Measurements from ENCODE around the gene RASL10A. TPM values are rescaled to one million over a fixed set of nuclear protein-coding genes. Genes with fewer than 3 reads are reported as not detected.
A peak's percentile ranks its signal among the peaks of the same experiment; 100 is the strongest.

The RASL10A gene
- total and polyA plus RNA-seq, 2 donors = 0.47 to 7.8 TPM

- Histone ChIP-seq H3K4me1 (ENCODE audit: control insufficient read depth in 2 of 2, insufficient read depth in 2 of 2, low read length in 2 of 2) (peaks cover 13 to 18% of the 10 kb centered on the region in 2 donors), H3K9me3 (ENCODE audit: control insufficient read depth in 2 of 2, insufficient read depth in 1 of 2, low read length in 1 of 2) (no peaks in the 10 kb centered on the region), H3K4me3 (ENCODE audit: low read length in 2 of 2) (no peak overlapping the region), H3K36me3 (ENCODE audit: control insufficient read depth in 2 of 2, insufficient read depth in 2 of 2, low read length in 1 of 2) (peaks cover 15 to 74% of the 10 kb centered on the region in 2 donors), H3K27ac (ENCODE audit: low read depth in 1 of 2, low read length in 1 of 2) (no peak overlapping the region), H3K27me3 (ENCODE audit: control insufficient read depth in 2 of 2, insufficient read depth in 1 of 2, low read length in 1 of 2) (no peaks in the 10 kb centered on the region)
- DNase-seq (ENCODE audit: low read depth in 6 of 9, low spot score in 9 of 9) = no peak
- 98% methylated on average over 2 of the region's 2 CpGs for WGBS
Observed at GRCh38 chr22:29272624-29273023, 42.9 kb downstream of the RASL10A start.

- H3K4me3 ChIP-seq (ENCODE audit: low read length in 2 of 2) = peak overlapping the region; percentile 91 to 98
- DNase-seq (ENCODE audit: low read depth in 6 of 9, low spot score in 9 of 9) = peak in 1 of 9 donors; percentile 6
- no peak overlapping the region for H3K27ac ChIP-seq (ENCODE audit: low read depth in 1 of 2, low read length in 1 of 2)
- H3K9me3 ChIP-seq (ENCODE audit: control insufficient read depth in 2 of 2, insufficient read depth in 1 of 2, low read length in 1 of 2) = no peaks in the 10 kb centered on the region
- H3K36me3 ChIP-seq (ENCODE audit: control insufficient read depth in 2 of 2, insufficient read depth in 2 of 2, low read length in 1 of 2) = peaks cover 8 to 57% of the 10 kb centered on the region in 2 donors
- peaks cover 24 to 28% of the 10 kb centered on the region in 2 donors for H3K4me1 ChIP-seq (ENCODE audit: control insufficient read depth in 2 of 2, insufficient read depth in 2 of 2, low read length in 2 of 2)
- 47% methylated on average over 9 of the region's 9 CpGs for WGBS
- H3K27me3 ChIP-seq (ENCODE audit: control insufficient read depth in 2 of 2, insufficient read depth in 1 of 2, low read length in 1 of 2) = no peaks in the 10 kb centered on the region
Observed at GRCh38 chr22:29270475-29271271, 44.8 kb downstream of the RASL10A start.

GRCh38 chr22:29269731-29270474, 45.6 kb downstream of the RASL10A start:
- H3K4me3 ChIP-seq (ENCODE audit: low read length in 2 of 2) = peak overlapping the region; percentile 91 to 98
- H3K9me3 ChIP-seq (ENCODE audit: control insufficient read depth in 2 of 2, insufficient read depth in 1 of 2, low read length in 1 of 2) = no peaks in the 10 kb centered on the region
- H3K27me3 ChIP-seq (ENCODE audit: control insufficient read depth in 2 of 2, insufficient read depth in 1 of 2, low read length in 1 of 2) = no peaks in the 10 kb centered on the region
- 22% methylated on average over 13 of the region's 13 CpGs for WGBS
- DNase-seq (ENCODE audit: low read depth in 6 of 9, low spot score in 9 of 9) = peak in 1 of 9 donors; percentile 32
- H3K36me3 ChIP-seq (ENCODE audit: control insufficient read depth in 2 of 2, insufficient read depth in 2 of 2, low read length in 1 of 2) = peaks cover 15 to 57% of the 10 kb centered on the region in 2 donors
- no peak overlapping the region for H3K27ac ChIP-seq (ENCODE audit: low read depth in 1 of 2, low read length in 1 of 2)
- peaks cover 24 to 28% of the 10 kb centered on the region in 2 donors for H3K4me1 ChIP-seq (ENCODE audit: control insufficient read depth in 2 of 2, insufficient read depth in 2 of 2, low read length in 2 of 2)

GRCh38 chr22:29269230-29269604, 46.3 kb downstream of the RASL10A start:
- no peaks in the 10 kb centered on the region for H3K9me3 ChIP-seq (ENCODE audit: control insufficient read depth in 2 of 2, insufficient read depth in 1 of 2, low read length in 1 of 2)
- peak overlapping the region; percentile 91 to 98 for H3K4me3 ChIP-seq (ENCODE audit: low read length in 2 of 2)
- 2% methylated on average over 14 of the region's 14 CpGs for WGBS
- H3K4me1 ChIP-seq (ENCODE audit: control insufficient read depth in 2 of 2, insufficient read depth in 2 of 2, low read length in 2 of 2) = peaks cover 24 to 28% of the 10 kb centered on the region in 2 donors
- peak in 1 of 9 donors; percentile 19 for DNase-seq (ENCODE audit: low read depth in 6 of 9, low spot score in 9 of 9)
- H3K36me3 ChIP-seq (ENCODE audit: control insufficient read depth in 2 of 2, insufficient read depth in 2 of 2, low read length in 1 of 2) = peaks cover 12 to 54% of the 10 kb centered on the region in 2 donors
- no peaks in the 10 kb centered on the region for H3K27me3 ChIP-seq (ENCODE audit: control insufficient read depth in 2 of 2, insufficient read depth in 1 of 2, low read length in 1 of 2)
- peak overlapping the region in 1 of 2 donors; percentile 94 for H3K27ac ChIP-seq (ENCODE audit: low read depth in 1 of 2, low read length in 1 of 2)

GRCh38 chr22:29268511-29269229, 46.8 kb downstream of the RASL10A start:
- peak in 2 of 9 donors; percentile 14 to 17 for DNase-seq (ENCODE audit: low read depth in 6 of 9, low spot score in 9 of 9)
- Histone ChIP-seq H3K27me3 (ENCODE audit: control insufficient read depth in 2 of 2, insufficient read depth in 1 of 2, low read length in 1 of 2) (no peaks in the 10 kb centered on the region), H3K4me1 (ENCODE audit: control insufficient read depth in 2 of 2, insufficient read depth in 2 of 2, low read length in 2 of 2) (peaks cover 24 to 28% of the 10 kb centered on the region in 2 donors), H3K9me3 (ENCODE audit: control insufficient read depth in 2 of 2, insufficient read depth in 1 of 2, low read length in 1 of 2) (no peaks in the 10 kb centered on the region), H3K36me3 (ENCODE audit: control insufficient read depth in 2 of 2, insufficient read depth in 2 of 2, low read length in 1 of 2) (peaks cover 13 to 50% of the 10 kb centered on the region in 2 donors), H3K27ac (ENCODE audit: low read depth in 1 of 2, low read length in 1 of 2) (peak overlapping the region; percentile 94 to 98), H3K4me3 (ENCODE audit: low read length in 2 of 2) (peak overlapping the region; percentile 91 to 98)
- under 1% methylated on average over 51 of the region's 51 CpGs for WGBS

- Histone ChIP-seq H3K27me3 (ENCODE audit: control insufficient read depth in 2 of 2, insufficient read depth in 1 of 2, low read length in 1 of 2) (no peaks in the 10 kb centered on the region), H3K36me3 (ENCODE audit: control insufficient read depth in 2 of 2, insufficient read depth in 2 of 2, low read length in 1 of 2) (peaks cover 16 to 43% of the 10 kb centered on the region in 2 donors), H3K4me1 (ENCODE audit: control insufficient read depth in 2 of 2, insufficient read depth in 2 of 2, low read length in 2 of 2) (peaks cover 24 to 28% of the 10 kb centered on the region in 2 donors), H3K27ac (ENCODE audit: low read depth in 1 of 2, low read length in 1 of 2) (peak within 1 kb of the TSS; percentile 94 to 98), H3K9me3 (ENCODE audit: control insufficient read depth in 2 of 2, insufficient read depth in 1 of 2, low read length in 1 of 2) (no peaks in the 10 kb centered on the region), H3K4me3 (ENCODE audit: low read length in 2 of 2) (peak within 1 kb of the TSS; percentile 91 to 98)
- peak; percentile 91 to 98 (median 94) for DNase-seq (ENCODE audit: low read depth in 6 of 9, low spot score in 9 of 9)
- WGBS = under 1% methylated on average over 67 of the region's 67 CpGs
Observed at GRCh38 chr22:29267858-29268510, 47.5 kb downstream of the RASL10A start, which contains the start of the genes EWSR1 and RHBDD3. Gene EWSR1 (plus strand): TSS chr22:29268268. CDS start chr22:29268337, 69 bp downstream. Gene RHBDD3 (minus strand): TSS chr22:29267981. CDS start chr22:29265626, 2,355 bp downstream.

GRCh38 chr22:29267462-29267857, 48.0 kb downstream of the RASL10A start:
- under 1% methylated on average over 32 of the region's 32 CpGs for WGBS
- H3K4me3 ChIP-seq (ENCODE audit: low read length in 2 of 2) = peak overlapping the region; percentile 91 to 98
- no peaks in the 10 kb centered on the region for H3K9me3 ChIP-seq (ENCODE audit: control insufficient read depth in 2 of 2, insufficient read depth in 1 of 2, low read length in 1 of 2)
- peaks cover 12 to 38% of the 10 kb centered on the region in 2 donors for H3K36me3 ChIP-seq (ENCODE audit: control insufficient read depth in 2 of 2, insufficient read depth in 2 of 2, low read length in 1 of 2)
- DNase-seq (ENCODE audit: low read depth in 6 of 9, low spot score in 9 of 9) = peak in 1 of 9 donors; percentile 9
- H3K27ac ChIP-seq (ENCODE audit: low read depth in 1 of 2, low read length in 1 of 2) = peak overlapping the region; percentile 94 to 98
- peaks cover 24 to 28% of the 10 kb centered on the region in 2 donors for H3K4me1 ChIP-seq (ENCODE audit: control insufficient read depth in 2 of 2, insufficient read depth in 2 of 2, low read length in 2 of 2)
- no peaks in the 10 kb centered on the region for H3K27me3 ChIP-seq (ENCODE audit: control insufficient read depth in 2 of 2, insufficient read depth in 1 of 2, low read length in 1 of 2)
